Mammary epithelial cell (primary cell): ENCODE data around the gene HLCS.

Source experiments
- CTCF ChIP-seq, 2 donors: IDR thresholded peaks in 1 of 2; conservative IDR thresholded peaks in 1 of 2; 2 replicates each; pipeline ENCODE4 v1.5.1; 2011 to 2012; ENCODE audit warnings: inconsistent platforms in 2 of 2, low read length in 2 of 2, mild to moderate bottlenecking in 2 of 2, control low read depth in 1 of 2, low read depth in 1 of 2; ENCODE audit not compliant: insufficient read depth in 1 of 2; ENCODE audit errors: extremely low read depth in 1 of 2
- EZH2 ChIP-seq: IDR thresholded peaks from 2 replicates; pipeline ENCODE4 v1.6.1; 2012; ENCODE audit warnings: low read length, inconsistent platforms, borderline replicate concordance

- TF ChIP-seq EZH2 (no peak), CTCF (conservative IDR thresholded peaks at IDR 0.05 in 1 of 2, IDR thresholded peaks at IDR 0.05 in 1 of 2; ENCODE audit: extremely low read depth in 1 of 2, insufficient read depth in 1 of 2, low read depth in 1 of 2, low read length in 2 of 2) (no peak)
Measured at GRCh38 chr21:36785615-36786014, 180.9 kb downstream of the HLCS start.
